Endodermal cell (in vitro differentiated cells): ENCODE data around the gene TNRC6B. TPM values are rescaled to one million over a fixed set of nuclear protein-coding genes. Genes with fewer than 3 reads are reported as not detected.

Experiments used
- DNase-seq: peaks from one replicate; pipeline ENCODE4 v3.0.0-alpha.2; 2017
- H3K27ac ChIP-seq: 2 replicates; pipeline ENCODE4 v1.5.1; 2013; ENCODE audit warnings: mild to moderate bottlenecking, low read depth, low read length, moderate library complexity
- H3K27me3 ChIP-seq: 2 replicates; pipeline ENCODE4 v1.6.1; 2013; ENCODE audit warnings: mild to moderate bottlenecking, low read length, moderate library complexity; ENCODE audit not compliant: insufficient read depth, control insufficient read depth, poor library complexity, severe bottlenecking
- H3K36me3 ChIP-seq: 2 replicates; pipeline ENCODE4 v1.7.0; 2013; ENCODE audit warnings: mild to moderate bottlenecking, low read length, moderate library complexity; ENCODE audit not compliant: control insufficient read depth, insufficient read depth
- H3K4me1 ChIP-seq: one replicate; pipeline ENCODE4 v1.7.0; 2013; ENCODE audit warnings: low read length; ENCODE audit not compliant: control insufficient read depth, insufficient read depth
- H3K4me3 ChIP-seq: 2 replicates; pipeline ENCODE4 v1.5.1; 2013; ENCODE audit warnings: mild to moderate bottlenecking, low read length, moderate library complexity
- H3K9ac ChIP-seq: 2 replicates; pipeline ENCODE4 v1.6.1; 2013; ENCODE audit warnings: mild to moderate bottlenecking, low read length, moderate library complexity; ENCODE audit not compliant: poor library complexity, severe bottlenecking; ENCODE audit errors: extremely low read depth
- H3K9me3 ChIP-seq: 2 replicates; pipeline ENCODE4 v1.6.1; 2013; ENCODE audit warnings: mild to moderate bottlenecking, low read length, moderate library complexity; ENCODE audit not compliant: control insufficient read depth
- H3K27ac Mint-ChIP-seq: 2 replicates; pipeline ENCODE4 v1.8.0; 2020; ENCODE audit warnings: mixed read lengths
- H3K27me3 Mint-ChIP-seq: 2 replicates; pipeline ENCODE4 v1.8.0; 2021; ENCODE audit warnings: mild to moderate bottlenecking, mixed read lengths; ENCODE audit not compliant: insufficient read depth
- H3K36me3 Mint-ChIP-seq: 2 replicates; pipeline ENCODE4 v1.8.0; 2020; ENCODE audit warnings: low read depth, mixed read lengths
- H3K4me1 Mint-ChIP-seq: 2 replicates; pipeline ENCODE4 v1.8.0; 2020; ENCODE audit warnings: mixed read lengths
- H3K4me3 Mint-ChIP-seq: 2 replicates; pipeline ENCODE4 v1.8.0; 2020; ENCODE audit warnings: mild to moderate bottlenecking, moderate library complexity, mixed read lengths
- H3K9me3 Mint-ChIP-seq: 2 replicates; pipeline ENCODE4 v1.8.0; 2020; ENCODE audit warnings: mild to moderate bottlenecking, mixed read lengths
- WGBS, 2 experiments: methylation state at CpG; one replicate each; pipeline versions ENCODE4 v1.1.5 to v1.1.7; 2013; ENCODE audit warnings: missing lambda C conversion rate in 2 of 2, mixed read lengths in 1 of 2; ENCODE audit not compliant: insufficient coverage in 1 of 2, insufficient read length in 1 of 2; 5-methylcytosine and 5-hydroxymethylcytosine counted together
- long read RNA-seq, 4 experiments: library from polyadenylated mRNA in 2 of 4; library from RNA in 1 of 4; library from capped mRNA in 1 of 4; stranded (forward) in 3 of 4; unstranded in 1 of 4; transcript quantifications; one replicate each; pipeline ENCODE4 v2.0.0, GENCODE V29; 2020 to 2021; ENCODE audit warnings: inconsistent platforms in 1 of 4
- polyA plus RNA-seq, 2 experiments: library from polyadenylated mRNA; stranded (reverse); fragments of 50-300 nt; gene quantifications; one replicate each; pipeline ENCODE4 v1.2.3, GENCODE V29; 2013
- total RNA-seq, 2 donors: library from RNA; stranded (reverse); fragmentation: NEBNext Ultra II Directional in 1 of 2; extraction: Animal tissue kit (Norgen Biotek cat#: 25700) in 1 of 2; gene quantifications; 2 replicates in 1 of 2; 3 replicates in 1 of 2; pipeline ENCODE4 v1.2.1, GENCODE V29; 2021
- TF ChIP-seq, protein P1 (sequence below): fragments of 200-600 bp; sonication (generic); conservative IDR thresholded peaks from 2 replicates; pipeline ENCODE4 v1.5.0; 2021; ENCODE audit warnings: antibody characterized with exemption, mild to moderate bottlenecking

TNRC6B gene, protein sequence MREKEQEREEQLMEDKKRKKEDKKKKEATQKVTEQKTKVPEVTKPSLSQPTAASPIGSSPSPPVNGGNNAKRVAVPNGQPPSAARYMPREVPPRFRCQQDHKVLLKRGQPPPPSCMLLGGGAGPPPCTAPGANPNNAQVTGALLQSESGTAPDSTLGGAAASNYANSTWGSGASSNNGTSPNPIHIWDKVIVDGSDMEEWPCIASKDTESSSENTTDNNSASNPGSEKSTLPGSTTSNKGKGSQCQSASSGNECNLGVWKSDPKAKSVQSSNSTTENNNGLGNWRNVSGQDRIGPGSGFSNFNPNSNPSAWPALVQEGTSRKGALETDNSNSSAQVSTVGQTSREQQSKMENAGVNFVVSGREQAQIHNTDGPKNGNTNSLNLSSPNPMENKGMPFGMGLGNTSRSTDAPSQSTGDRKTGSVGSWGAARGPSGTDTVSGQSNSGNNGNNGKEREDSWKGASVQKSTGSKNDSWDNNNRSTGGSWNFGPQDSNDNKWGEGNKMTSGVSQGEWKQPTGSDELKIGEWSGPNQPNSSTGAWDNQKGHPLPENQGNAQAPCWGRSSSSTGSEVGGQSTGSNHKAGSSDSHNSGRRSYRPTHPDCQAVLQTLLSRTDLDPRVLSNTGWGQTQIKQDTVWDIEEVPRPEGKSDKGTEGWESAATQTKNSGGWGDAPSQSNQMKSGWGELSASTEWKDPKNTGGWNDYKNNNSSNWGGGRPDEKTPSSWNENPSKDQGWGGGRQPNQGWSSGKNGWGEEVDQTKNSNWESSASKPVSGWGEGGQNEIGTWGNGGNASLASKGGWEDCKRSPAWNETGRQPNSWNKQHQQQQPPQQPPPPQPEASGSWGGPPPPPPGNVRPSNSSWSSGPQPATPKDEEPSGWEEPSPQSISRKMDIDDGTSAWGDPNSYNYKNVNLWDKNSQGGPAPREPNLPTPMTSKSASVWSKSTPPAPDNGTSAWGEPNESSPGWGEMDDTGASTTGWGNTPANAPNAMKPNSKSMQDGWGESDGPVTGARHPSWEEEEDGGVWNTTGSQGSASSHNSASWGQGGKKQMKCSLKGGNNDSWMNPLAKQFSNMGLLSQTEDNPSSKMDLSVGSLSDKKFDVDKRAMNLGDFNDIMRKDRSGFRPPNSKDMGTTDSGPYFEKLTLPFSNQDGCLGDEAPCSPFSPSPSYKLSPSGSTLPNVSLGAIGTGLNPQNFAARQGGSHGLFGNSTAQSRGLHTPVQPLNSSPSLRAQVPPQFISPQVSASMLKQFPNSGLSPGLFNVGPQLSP (N-terminal part only)
- 10 to 100 TPM; 57.5 to 62.5 TPM for total RNA-seq
- polyA plus RNA-seq (2013, experiment 1 of 2) = 13.7 TPM
- 14.7 TPM for polyA plus RNA-seq (2013, experiment 2 of 2)
- long read RNA-seq, experiment 1, partial matches to known transcripts = 0 of 3 reads
- long read RNA-seq, experiment 1, other reads (novel, unspliced or antisense) = 3 of 3 reads
- long read RNA-seq, experiment 2, full-length matches to known transcripts = 1 of 17 reads
- long read RNA-seq, experiment 2, partial matches to known transcripts = 3 of 17 reads
- long read RNA-seq, experiment 2, other reads (novel, unspliced or antisense) = 13 of 17 reads
- long read RNA-seq, experiment 3, full-length matches to known transcripts = 9 of 48 reads
- long read RNA-seq, experiment 3, partial matches to known transcripts = 12 of 48 reads
- long read RNA-seq, experiment 3, other reads (novel, unspliced or antisense) = 27 of 48 reads
- long read RNA-seq, experiment 4, partial matches to known transcripts = 2 of 7 reads
- long read RNA-seq, experiment 4, other reads (novel, unspliced or antisense) = 5 of 7 reads

DNA sequence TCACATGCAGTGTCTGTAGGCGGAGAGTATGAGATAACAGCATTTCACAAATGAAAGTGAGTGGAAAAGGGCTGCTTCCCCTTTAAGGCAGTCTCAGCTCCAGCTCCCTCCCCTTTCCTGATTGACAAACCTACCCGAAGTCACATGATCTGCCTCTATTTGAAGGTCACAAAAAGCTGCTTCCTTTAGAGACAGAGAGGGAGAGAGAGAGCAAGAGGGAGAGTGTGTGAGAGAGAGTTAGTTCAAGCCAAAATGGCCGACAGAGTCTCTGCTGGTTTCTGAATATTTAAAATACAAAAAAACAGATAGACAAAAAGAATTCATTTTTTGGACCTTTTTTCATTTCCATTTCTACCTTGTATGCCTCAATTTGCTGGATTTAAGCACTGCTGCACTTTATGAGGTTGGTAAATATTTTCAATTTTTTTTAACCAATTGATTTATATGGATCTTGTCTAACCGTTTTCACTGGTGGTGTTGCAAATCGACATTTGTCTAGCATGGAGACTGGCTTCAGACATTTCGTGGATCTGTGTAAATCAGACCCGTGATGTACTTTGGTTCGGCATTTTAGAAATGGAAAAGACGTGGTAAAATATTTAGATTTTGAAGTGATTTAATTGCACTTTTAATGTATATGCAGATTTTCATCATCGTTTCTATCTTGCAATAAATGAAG, at the start of gene TNRC6B:
TSS of gene TNRC6B (plus strand) at position 188 of the 679 bp plus-strand sequence. CDS start at position 399, 211 bp downstream.
- no peaks in the 10 kb centered on the region for H3K36me3 ChIP-seq

GRCh38 chr22:40128989-40129388, 48.7 kb upstream of the TNRC6B start:
- no peak overlapping the region for H3K4me3 ChIP-seq
- Mint-ChIP-seq H3K9me3 (no peaks in the 10 kb centered on the region), H3K4me3 (no peak overlapping the region), H3K4me1 (no peaks in the 10 kb centered on the region), H3K27me3 (no peaks in the 10 kb centered on the region), H3K27ac (no peak overlapping the region), H3K36me3 (peaks cover 18% of the 10 kb centered on the region)
- TF ChIP-seq, protein P1, sequence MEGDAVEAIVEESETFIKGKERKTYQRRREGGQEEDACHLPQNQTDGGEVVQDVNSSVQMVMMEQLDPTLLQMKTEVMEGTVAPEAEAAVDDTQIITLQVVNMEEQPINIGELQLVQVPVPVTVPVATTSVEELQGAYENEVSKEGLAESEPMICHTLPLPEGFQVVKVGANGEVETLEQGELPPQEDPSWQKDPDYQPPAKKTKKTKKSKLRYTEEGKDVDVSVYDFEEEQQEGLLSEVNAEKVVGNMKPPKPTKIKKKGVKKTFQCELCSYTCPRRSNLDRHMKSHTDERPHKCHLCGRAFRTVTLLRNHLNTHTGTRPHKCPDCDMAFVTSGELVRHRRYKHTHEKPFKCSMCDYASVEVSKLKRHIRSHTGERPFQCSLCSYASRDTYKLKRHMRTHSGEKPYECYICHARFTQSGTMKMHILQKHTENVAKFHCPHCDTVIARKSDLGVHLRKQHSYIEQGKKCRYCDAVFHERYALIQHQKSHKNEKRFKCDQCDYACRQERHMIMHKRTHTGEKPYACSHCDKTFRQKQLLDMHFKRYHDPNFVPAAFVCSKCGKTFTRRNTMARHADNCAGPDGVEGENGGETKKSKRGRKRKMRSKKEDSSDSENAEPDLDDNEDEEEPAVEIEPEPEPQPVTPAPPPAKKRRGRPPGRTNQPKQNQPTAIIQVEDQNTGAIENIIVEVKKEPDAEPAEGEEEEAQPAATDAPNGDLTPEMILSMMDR = no peak
- 91 to 93% methylated on average over 4 of the region's 4 CpGs for WGBS, 2 experiments
- H3K4me1 ChIP-seq = no peaks in the 10 kb centered on the region
- DNase-seq = no peak
- no peaks in the 10 kb centered on the region for H3K36me3 ChIP-seq
- H3K27me3 ChIP-seq = no peaks in the 10 kb centered on the region
- H3K27ac ChIP-seq = no peak overlapping the region
- H3K9ac ChIP-seq = no peak overlapping the region
- H3K9me3 ChIP-seq = no peaks in the 10 kb centered on the region

More for the DNA sequence above, at the start of gene TNRC6B:
- H3K27ac Mint-ChIP-seq = peak within 1 kb of the TSS; percentile 99
- Histone ChIP-seq H3K27ac (peak within 1 kb of the TSS; percentile 95), H3K4me3 (peak within 1 kb of the TSS; percentile 100), H3K9ac (peak within 1 kb of the TSS; percentile 100), H3K4me1 (peaks cover 11% of the 10 kb centered on the region), H3K9me3 (no peaks in the 10 kb centered on the region), H3K27me3 (no peaks in the 10 kb centered on the region)
- WGBS, 2 experiments = 0% methylated on average over 1 to 10 of the region's 10 CpGs
- H3K4me3 Mint-ChIP-seq = peak within 1 kb of the TSS; percentile 90
- H3K27me3 Mint-ChIP-seq = no peaks in the 10 kb centered on the region
- no peaks in the 10 kb centered on the region for H3K36me3 Mint-ChIP-seq
- peak; percentile 90 for DNase-seq
- peaks cover 45% of the 10 kb centered on the region for H3K4me1 Mint-ChIP-seq
- no peaks in the 10 kb centered on the region for H3K9me3 Mint-ChIP-seq
- TF ChIP-seq, protein P1 = no peak
